CD4-positive, alpha-beta T cell treated with Interleukin-17A for 1 hour (primary cell): ENCODE data around the gene SH3PXD2B.
"Not testable (repeated sequence)": the region's sequence is repeated elsewhere in the genome, so short reads cannot be mapped to it uniquely, and the experiment has no call there.

ENCODE experiments used
- DNase-seq: peaks from one replicate; pipeline ENCODE4 v3.0.0-alpha.2; 2020

The SH3PXD2B gene

DNA sequence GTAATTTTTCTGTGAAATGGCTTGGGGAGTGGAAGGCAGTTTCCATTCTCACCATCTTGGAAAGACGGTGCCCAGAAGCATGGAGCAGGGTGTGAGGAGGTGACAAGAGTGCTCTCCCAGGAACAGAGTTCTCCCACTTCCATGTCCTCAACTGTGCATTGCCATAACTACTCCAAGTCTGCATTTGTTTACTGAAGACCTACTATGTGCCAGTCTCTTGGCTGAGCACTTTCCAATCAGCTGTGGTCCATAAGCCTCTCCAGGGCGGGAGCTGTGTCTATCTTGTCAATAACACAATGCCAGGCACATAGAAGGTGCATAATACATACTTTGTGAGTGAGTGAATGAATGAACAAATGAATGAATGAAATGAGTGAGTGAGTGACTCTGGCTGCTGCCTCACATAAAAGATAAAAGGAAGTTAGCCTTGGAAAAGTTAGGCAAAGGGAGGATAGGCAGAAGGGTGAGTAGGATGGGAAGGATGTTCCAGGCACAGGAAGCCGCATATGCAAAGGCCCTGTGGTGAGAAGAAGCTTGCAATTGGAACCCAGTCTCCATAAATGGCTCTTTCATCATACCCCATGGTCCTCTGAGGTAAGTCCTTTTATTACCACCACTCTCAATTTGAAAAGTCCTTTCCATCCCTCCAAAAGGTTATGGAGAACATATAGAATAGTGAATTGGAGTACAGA is 31.3 kb upstream of the SH3PXD2B start:
- DNase-seq, result no peak

DNA sequence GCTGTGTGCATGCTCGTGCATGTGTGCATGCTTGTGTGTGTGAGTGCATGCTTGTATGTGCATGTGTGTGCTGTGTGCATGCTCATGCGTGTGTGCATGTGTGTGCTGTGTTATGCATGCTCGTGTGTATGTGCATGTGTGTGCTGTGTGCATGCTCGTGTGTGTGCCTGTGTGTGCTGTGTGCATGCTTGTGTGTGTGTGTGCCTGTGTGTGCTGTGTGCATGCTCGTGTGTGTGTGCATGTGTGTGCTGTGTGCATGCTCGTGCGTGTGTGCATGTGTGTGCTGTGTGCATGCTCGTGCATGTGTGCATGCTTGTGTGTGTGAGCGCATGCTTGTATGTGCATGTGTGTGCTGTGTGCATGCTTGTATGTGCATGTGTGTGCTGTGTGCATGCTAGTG is 30.3 kb upstream of the SH3PXD2B start:
- no peak for DNase-seq

DNA sequence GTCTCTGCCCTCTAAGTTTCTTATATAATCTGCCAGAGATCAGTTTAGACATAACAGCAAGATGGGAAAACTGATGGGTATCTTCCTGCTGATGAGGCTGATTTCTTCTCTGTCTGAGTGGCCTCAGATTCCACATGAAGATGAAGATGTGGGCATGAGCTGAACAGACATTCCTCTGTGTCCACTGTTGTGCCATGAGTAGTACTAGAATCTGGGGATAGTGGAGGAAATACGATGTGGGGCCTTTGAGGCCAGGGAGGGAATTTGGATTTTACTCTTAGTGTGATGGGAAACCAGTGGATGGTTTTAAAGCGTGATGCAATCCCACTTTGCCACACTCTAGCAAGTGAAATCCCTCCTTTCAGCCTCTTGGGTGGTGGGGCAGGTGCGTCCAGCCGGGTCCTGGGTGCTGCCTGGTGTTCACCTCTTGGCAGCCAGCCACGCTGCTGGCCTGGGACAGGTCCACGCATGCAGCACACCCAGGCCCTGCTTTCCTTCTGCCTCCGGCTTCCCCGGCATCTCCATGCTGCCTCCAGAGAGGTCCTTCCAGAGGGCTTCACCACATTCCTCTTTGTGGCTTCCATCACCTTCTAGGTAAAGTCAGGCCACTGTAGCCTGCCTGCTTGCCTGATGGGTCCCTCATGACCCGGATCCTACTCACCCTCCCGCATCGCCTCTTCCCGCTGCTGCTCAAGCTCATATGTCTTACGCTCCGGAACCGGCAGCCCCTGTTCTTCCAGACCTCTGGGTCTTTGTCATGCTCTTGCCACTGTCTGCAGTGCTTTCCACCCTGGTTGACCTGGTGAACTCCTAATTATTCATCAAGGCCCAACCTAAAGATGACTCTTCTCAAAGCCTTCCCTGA is 28.1 kb upstream of the SH3PXD2B start:
- DNase-seq, result no peak

DNA sequence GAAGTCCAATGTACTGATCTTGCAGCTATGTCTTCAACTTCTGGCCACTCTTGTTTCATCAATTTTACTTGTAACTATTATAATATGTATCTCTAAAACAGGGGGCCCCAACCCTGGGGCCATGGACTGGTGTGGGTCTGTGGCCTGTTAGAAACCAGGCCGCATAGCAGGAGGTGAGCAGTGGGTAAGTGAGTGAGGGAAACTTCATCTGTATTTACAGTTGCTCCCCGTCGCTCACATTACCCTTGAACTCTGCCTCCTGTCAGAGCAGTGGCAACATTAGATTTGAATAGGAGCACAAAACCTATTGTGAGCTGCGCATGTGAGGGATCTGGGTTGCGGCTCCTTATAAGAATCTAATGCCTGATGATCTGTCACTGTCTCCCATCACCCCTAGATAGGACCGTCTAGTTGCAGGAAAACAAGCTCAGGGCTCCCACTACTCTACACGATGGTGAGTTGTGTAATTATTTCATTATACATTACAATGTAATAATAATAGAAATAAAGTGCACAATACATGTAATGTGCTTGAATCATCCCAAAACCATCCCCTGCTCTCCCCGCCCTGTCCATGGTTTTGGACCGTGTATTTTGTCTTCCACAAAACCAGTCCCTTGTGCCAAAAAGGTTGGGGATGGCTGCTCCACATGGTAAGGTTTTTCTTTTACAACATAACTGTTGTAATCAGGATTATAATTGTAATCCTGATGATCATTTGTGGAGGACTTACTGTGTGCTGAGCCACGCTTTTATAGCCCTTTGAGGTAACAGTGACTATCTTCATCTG is 26.9 kb upstream of the SH3PXD2B start:
- no peak for DNase-seq

DNA sequence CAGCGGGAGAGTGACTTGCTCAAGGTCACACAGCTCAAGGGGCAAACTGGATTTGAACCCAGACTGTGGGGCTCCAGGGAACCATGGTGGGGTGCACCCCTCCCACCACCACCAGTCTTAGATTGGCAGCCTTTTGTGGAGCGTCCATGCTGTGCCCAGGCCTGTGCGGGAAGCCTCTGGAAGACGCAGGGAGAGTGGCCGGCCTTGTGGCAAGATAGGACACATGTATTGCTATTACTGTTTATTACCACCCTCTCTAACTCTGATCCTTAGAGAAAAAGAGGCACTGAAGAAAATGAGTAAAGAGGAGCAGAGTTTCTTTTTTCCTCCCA is 25.4 kb upstream of the SH3PXD2B start:
- no peak for DNase-seq

DNA sequence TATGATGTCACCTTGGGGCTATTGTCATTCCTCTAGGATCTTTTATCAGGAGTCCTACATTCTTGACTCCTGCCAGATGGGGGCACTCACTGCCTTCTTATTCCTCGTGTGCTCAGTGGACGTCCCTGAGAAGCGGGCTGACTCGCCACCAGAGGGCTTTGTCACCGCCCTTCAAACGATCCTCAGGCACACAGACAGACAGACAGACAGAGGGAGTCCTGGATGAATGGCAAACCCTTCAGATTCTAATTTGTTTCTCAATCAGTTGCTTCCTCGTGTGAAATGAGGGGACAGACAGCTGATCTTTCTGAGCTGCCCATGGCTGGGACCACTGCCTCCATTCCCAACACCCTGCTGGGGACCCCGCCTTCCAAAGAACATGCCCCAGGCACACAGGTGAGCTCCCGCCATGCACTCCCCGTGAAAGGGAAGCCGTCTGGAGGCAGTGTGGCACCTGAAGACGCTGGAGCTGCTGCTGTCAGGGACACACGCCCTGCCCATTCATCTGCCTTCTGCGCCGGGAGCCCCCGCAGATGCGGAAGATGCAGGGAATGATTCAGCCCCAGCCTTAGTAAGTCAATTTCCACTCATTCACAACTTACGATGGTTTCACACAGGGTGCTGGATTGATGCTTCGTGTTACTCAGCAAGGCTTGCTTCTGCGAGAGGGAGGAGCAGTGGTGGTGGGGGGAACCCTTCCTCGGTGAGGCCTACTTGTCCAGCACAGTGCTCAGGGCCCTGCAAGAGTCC is 24.9 kb upstream of the SH3PXD2B start:
- DNase-seq, result peak; percentile 70

DNA sequence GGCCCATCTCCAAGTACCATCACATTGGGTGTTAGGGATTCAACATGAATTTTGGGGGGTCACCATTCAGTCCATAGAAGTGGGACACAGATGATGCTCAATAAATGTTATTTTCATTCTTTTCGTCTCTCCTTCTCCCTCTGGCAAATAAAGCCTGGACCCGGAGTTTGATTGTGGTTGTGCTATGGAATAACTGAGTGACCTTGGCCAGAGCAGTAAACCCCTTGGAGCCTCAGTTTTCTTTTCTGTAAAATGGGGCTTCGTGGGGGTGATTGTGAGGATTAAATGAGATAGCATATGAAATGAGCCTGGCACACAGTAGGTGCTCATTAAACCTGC is 24.3 kb upstream of the SH3PXD2B start:
- DNase-seq, result not testable (repeated sequence)

DNA sequence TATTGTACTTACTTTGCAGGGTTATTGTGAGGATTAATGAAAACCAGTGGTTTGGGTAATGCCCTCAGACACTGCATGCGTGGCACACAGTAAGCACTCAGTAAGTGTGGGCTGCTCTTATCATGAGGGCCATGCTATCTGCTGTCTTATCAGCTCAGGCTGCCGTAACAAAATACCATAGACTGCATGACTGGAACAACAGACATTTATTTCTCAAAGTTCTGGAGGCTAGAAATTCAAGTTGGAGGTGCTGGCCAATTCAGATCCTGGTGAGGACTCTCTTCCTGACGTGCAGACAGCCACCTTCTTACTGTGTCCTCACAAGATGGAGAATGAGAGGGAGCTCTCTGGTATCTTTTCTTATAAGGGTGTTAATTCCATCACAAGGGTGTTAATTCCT is 23.9 kb upstream of the SH3PXD2B start:
- no peak for DNase-seq

DNA sequence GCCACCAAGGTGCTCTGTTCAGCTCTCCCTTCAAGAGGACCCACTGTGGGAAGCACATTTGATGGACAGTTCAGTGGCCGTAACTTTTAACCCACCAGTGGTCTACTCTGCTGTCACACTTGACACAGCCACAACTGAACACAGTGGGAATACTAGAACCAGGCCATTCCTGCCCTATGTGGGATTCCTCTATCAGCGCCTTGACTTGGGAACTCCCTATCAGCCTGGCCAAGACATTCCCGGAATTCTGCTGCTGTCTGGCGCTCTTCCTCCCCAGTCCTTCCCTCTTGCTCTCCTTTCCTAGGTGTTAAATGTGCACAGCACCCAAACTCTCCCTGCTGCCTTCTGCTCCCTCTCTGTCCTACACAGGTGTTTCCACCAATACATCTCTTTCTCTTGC is 23.1 kb upstream of the SH3PXD2B start:
- no peak for DNase-seq

DNA sequence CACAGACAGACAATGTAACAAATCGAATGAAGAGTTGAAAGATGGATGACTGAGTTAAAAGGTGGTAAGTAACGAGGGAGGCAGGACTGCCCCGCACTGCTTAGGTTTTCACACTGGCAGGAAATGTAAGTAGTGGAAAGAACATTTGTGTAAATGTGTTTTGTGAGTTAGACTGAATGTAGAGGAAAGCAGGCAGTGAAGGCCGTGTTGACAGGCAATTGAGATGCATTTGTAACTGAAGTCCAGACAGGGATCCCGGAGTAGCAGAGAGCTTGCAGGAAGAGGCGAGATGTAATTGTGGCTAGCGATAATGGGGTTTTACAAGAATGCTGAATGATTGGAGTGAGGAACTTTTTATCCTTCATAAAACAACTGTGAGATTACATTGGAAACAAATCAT is 20.0 kb upstream of the SH3PXD2B start:
- DNase-seq, result no peak

DNA sequence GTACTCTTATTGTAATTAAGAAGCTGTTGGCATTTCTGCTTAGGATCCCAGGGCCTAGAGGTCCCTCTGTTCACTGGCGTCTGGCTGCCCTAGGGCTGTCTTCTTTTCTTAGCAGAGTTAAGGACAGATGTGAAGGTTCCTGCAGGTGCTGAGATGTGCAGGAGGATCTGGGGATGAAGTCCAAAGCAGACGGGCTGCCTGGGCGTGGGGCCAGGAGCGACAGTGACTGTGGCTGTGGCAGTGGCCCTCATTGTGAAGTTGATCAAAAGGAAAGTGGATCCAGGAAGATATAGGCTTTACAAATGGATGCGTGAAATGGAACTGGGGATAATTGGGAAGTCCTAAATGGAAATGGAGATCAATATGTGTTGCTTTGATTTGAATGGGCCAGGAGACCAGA is 19.1 kb upstream of the SH3PXD2B start:
- DNase-seq, result no peak

DNA sequence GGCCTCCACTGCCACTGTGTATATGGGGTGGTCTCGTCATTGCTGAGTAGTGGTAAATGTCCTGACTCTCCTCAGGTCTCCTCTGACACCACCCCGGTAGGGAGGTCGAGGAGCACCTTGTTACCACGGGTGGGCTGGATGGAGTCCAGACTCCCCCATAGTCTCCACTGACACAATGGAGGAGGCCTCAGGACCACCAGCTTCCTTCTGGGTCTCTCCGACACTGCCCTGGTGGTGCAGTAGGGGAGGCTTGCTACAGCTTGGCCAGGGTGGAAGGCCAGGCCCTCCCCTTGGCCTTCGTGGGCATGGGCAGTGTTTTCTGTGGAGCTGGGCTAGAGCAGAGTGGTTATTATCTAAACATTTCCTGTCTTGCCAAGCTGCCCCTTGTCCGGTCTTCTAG is 15.4 kb upstream of the SH3PXD2B start:
- DNase-seq, result no peak

DNA sequence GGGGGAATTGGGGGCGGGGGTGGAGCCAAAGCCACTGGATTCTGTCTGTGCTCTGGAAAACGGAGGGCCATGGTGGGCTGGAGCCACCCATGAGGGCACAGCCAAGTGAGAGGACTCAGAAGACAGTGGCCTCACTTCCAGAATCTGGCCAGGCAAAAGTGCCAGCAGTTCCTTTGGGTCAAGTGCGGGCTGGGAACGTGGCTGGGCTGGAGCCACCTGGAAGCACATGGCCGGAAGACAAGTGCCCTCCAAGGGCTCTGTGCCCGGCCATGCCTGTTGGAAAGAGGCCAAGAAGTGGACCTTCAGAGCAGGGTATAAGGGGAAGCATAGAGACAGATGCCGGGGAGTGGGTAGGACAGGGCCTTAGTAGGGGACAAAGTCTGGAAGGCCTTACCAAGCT is 11.7 kb upstream of the SH3PXD2B start:
- no peak for DNase-seq

DNA sequence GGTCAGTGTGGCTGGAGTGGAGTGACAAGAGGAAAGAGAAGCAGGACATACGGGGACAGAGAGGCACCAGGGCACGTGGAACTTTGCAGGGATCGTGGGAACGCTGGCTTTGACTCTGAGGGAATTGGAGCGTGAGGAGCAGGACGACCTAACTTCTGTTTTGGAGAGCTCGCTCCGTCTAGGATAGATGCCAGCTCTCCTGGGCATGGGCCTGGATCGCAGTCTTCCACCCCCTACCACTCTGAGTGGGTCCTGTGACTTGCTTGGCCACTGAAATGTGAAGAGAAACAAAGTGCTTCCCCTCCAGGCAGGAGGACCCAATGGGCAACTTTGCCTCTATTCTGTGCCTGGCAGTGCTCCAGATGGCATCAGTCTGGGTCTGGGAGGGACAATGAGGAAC is 8.7 kb upstream of the SH3PXD2B start:
- no peak for DNase-seq

DNA sequence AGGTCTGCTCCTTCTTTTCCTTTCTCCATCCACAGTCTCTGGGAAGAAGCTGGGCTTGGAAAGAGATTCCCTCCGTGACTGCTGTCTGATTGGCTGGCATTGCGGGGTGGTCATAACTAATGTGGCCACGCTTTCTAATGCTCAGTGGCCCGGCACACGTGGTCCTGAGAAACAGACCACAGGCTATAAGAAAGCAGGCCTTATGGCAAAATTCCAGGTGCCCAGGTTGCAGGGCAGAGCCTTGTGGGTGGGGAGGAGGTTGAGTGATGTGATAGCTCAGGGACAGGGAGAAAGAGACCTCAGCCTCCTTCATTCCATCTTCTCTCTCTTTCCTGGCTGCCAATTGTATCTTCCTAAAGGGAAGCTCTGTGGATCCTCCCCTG is 5.4 kb upstream of the SH3PXD2B start:
- no peak for DNase-seq

DNA sequence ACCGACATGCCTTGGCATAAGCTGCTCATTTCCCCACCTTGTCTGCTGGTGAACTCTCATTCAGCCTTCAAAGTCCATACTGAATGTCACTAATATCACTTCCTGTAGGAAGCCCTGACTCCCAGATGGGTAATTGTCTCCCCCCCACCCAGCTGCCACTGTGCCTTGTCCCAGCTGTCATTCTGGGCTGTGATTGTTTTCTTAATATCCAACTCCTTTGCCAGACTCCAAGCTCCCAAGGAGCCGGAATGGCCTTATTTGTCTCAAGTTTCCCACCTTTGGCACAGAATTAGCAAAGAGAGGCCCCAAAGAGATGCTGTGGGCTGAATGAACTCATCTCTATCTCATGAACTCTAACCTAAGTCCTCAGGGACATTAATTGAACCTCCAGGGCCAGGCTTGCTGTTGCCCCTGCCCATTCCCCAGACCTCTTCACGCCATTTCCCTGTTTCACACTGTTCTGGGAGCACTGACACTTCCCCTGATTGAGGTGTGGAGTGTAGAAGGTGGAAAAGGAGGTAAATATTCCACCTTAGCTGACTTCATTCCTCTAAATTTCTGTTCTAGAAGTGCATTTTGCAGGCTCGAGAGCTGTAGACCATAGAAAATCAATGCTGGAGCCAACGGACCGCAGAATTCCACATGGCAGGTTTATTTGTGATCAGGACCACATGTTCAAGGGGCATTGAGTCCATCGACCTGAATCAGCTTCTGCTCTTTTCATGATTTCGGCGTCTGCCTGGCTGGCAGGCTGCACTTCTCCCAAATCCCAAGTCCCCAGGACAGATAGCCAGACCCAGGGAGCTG is 4.9 kb upstream of the SH3PXD2B start:
- no peak for DNase-seq

DNA sequence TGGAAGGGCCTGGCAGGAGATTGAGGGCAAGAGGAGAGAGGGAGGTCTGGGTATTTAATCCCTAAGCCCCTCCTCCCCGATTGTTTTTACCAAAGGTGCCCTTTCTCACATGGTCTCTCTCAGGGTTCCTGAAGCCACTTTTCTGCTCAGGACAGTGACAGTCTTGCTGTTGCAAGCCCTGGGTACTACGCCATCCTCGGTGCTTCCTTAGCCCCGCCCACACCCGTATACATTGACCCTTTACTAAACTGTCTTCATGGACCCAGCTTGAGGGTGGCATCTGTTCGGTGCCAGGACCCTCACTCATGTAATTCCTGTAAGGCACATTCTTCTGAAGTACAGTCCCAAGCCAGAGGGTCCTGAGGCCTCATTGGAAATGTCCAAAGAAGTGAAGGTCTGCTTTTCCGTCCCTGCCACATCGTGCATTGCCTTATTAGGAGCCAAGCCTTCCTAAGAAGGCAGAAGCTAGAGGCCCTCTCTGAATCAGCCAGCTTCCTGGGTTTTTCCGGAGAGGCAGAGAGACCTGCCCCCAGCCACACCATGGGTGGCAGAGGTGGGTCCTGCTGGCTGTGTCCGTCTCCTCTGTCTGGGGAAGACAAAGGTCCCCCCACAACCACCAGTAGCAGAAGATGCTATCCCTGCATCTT is 1.9 kb upstream of the SH3PXD2B start:
- no peak for DNase-seq

DNA sequence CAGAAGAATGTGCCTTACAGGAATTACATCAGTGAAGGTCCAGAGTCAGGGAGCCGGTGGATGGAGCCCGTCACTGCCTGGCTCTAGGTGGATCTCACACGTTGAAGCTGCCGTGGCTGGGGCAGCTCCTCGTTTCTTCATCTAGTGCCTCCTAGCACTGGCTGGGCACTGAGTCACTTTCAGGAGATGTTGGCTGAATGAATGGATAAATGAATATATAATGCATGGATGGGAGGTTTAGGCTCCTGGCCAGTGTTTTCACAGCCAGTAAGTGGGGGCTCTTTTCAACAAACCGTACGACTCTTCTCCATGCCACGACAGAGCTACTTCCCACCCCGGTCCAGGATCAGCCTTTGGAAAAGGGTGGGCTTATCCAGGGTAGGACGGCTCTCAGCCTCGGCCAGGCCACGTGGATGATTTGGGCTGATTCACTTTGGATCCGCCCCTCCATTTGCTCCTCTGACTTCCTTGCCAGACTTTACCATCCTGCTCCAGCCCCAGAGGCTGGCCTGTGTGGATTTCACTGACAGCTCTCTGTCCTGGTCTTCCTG is 1.3 kb upstream of the SH3PXD2B start:
- DNase-seq, result no peak

DNA sequence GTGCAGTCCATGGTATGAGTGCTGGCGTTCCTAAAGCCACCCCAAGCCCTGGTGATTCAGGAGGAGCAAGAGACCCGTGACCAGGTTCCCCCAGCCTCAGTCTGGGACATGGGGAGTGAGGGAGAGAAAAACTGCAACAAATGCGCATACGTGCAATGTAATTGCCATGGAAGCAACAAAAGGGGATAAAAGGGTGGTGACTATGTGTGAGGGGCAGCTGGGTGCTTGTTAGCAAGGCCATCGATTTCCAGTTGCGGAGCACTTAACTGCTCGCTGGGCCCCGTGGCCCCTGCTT is 709 bp upstream of the SH3PXD2B start:
- no peak for DNase-seq

DNA sequence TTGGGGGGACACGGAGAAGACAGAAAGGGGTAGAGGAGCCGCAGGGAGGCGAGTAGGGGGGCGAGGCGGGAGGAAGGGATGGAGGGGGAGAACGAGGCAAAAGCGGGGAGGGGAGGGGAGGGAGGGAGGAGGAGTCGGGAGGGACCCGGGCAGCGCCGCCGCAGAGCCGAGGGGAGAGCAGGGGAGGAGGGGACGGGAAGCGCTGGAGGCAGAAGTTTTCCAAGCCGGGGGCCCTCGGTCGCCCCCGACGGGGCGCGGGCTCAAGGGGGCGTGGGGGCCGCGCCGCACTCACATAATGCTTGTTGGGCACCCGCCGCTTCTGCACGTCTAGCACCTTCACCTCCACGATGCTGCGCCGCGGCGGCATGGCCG is 353 bp downstream of the SH3PXD2B start:
- no peak for DNase-seq

DNA sequence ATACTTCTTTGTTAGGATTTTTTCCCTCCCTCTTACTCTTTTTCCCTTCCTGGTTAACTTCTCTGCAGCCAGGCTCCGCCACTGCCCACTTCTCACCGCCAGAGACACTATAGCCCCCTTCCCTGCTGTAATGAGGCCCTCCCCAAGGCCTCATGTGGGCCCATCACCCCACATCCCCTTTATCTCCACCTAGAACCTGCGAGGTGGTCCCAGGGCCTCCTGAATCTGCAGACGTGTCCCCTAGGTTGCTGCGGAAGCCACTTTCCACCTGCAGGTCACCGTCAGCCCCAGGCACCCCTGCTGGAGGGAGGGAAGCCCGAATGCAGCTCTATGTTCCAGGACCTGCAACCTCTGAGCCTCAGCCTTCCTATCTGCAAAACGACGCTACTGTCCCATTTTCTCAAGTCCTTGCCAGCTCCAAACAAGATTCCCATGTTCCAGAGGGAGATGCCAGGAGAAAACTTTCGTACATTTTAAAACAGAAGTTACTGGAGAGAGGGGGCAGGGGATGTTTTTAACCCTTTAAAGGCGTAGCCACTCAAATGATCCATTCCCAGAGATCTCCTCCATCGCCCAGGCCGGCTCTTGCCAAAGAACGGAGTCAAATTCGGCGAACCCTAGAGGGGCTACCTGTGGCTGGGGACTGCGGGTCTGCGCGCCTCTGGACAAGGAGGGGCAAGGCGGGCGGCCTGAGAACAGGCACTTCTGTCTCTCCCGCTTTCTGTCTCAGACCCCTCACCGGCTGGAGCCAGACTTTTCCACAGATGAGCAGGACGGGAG is 929 bp downstream of the SH3PXD2B start:
- DNase-seq, result no peak
